Hepatocyte (in vitro differentiated cells): ENCODE results near the gene CCDC86. TPM values are rescaled to one million over a fixed set of nuclear protein-coding genes. Genes with fewer than 3 reads are reported as not detected.

Experiments used
- DNase-seq: peaks from one replicate; pipeline ENCODE4 v3.0.0-alpha.2; 2016; ENCODE audit warnings: low spot score
- H2AFZ ChIP-seq: fragments of 200-600 bp; sonication (generic); 2 replicates; pipeline ENCODE4 v1.6.0; 2016; ENCODE audit warnings: antibody characterized with exemption, mild to moderate bottlenecking
- H3K27ac ChIP-seq: fragments of 200-600 bp; sonication (generic); 2 replicates; pipeline ENCODE4 v1.5.1; 2016; ENCODE audit warnings: mild to moderate bottlenecking
- H3K27me3 ChIP-seq: fragments of 200-600 bp; sonication (generic); 2 replicates; pipeline ENCODE4 v1.6.1; 2016
- H3K36me3 ChIP-seq: fragments of 200-600 bp; sonication (generic); replicated peaks from 2 replicates; pipeline ENCODE4 v1.5.1; 2016; ENCODE audit warnings: low read depth; ENCODE audit not compliant: insufficient read depth
- H3K4me1 ChIP-seq: fragments of 200-600 bp; sonication (generic); 2 replicates; pipeline ENCODE4 v1.5.1; 2016; ENCODE audit warnings: mild to moderate bottlenecking, moderate library complexity; ENCODE audit not compliant: insufficient read depth
- H3K4me2 ChIP-seq: fragments of 200-600 bp; sonication (generic); 2 replicates; pipeline ENCODE4 v1.6.0; 2016
- H3K4me3 ChIP-seq: fragments of 200-600 bp; sonication (generic); 2 replicates; pipeline ENCODE4 v1.5.1; 2016; ENCODE audit warnings: mild to moderate bottlenecking
- H3K79me2 ChIP-seq: fragments of 200-600 bp; sonication (generic); 2 replicates; pipeline ENCODE4 v1.6.0; 2017; ENCODE audit warnings: mild to moderate bottlenecking
- H3K9me2 ChIP-seq: fragments of 200-600 bp; sonication (generic); replicated peaks from 2 replicates; pipeline ENCODE4 v1.6.0; 2017; ENCODE audit warnings: mild to moderate bottlenecking; ENCODE audit not compliant: insufficient read depth
- H3K9me3 ChIP-seq: fragments of 200-600 bp; sonication (generic); 2 replicates; pipeline ENCODE4 v1.5.1; 2016; ENCODE audit warnings: low read depth, mild to moderate bottlenecking
- H4K20me1 ChIP-seq: fragments of 200-600 bp; sonication (generic); 2 replicates; pipeline ENCODE4 v1.6.0; 2016; ENCODE audit warnings: mild to moderate bottlenecking; ENCODE audit not compliant: insufficient read depth, poor library complexity, severe bottlenecking
- EZH2 ChIP-seq: fragments of 200-600 bp; sonication (generic); IDR thresholded peaks from 2 replicates; pipeline ENCODE4 v1.6.1; 2016; ENCODE audit warnings: antibody characterized with exemption, mild to moderate bottlenecking, borderline replicate concordance
- EZH2phosphoT487 ChIP-seq: fragments of 200-600 bp; sonication (generic); IDR thresholded peaks from one replicate; pipeline ENCODE4 v1.6.1; 2018; ENCODE audit warnings: antibody characterized with exemption, mild to moderate bottlenecking, low read depth, moderate library complexity; ENCODE audit not compliant: unreplicated experiment, severe bottlenecking
- whole genome bisulfite sequencing: methylation state at CpG from one replicate; pipeline ENCODE4 v1.1.6; 2016; ENCODE audit warnings: low lambda C conversion rate; ENCODE audit errors: missing lambda C conversion rate; 5-methylcytosine and 5-hydroxymethylcytosine counted together
- polyA plus RNA-seq: library from polyadenylated mRNA; unstranded; fragments of >200 nt; fragmentation: Nextera tagmentation; extraction: Ambion mirVana; gene quantifications from 2 replicates; pipeline ENCODE4 v1.2.1, GENCODE V29; 2016
- total RNA-seq: library from RNA; depleted of rRNA; stranded (reverse); fragments of >200 nt; gene quantifications from 2 replicates; pipeline ENCODE4 v1.2.3, GENCODE V29; 2014
- TF ChIP-seq, protein P1 (sequence below): fragments of 200-600 bp; sonication (generic); IDR thresholded peaks from 2 replicates; pipeline ENCODE4 v1.5.1; 2016; ENCODE audit warnings: antibody characterized with exemption, mild to moderate bottlenecking; ENCODE audit not compliant: poor library complexity

CCDC86 gene
- total and polyA plus RNA-seq, 2 experiments from 2014 or later: 9.1 to 25.3 TPM

DNA sequence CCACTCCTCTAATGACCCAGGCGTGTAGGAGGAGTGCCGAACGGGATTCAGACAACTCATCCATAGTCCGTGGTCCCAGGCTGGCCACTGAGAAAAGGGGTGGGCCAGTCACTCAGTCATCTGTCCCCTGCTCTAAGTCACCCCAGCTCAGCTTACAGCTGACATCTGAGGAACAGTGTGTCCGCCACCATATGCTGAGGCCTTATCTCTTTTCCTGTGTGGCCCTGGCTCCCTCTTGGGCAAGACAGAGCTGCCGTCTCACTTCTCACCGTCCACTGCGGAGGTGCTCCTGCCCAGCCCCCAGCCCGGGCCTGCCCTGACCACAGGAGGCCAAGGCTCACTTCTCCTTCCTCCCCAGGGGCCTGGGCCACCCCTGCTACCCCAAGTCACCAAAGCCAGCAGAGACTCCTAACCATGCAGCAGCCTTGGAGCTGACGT, 6.8 kb downstream of the CCDC86 start:
- no peak overlapping the region for H3K4me3 ChIP-seq
- no peaks in the 10 kb centered on the region for H3K9me2 ChIP-seq
- WGBS: 93% methylated on average over 10 of the region's 10 CpGs
- no peak overlapping the region for H3K4me2 ChIP-seq
- H3K27ac ChIP-seq: no peak overlapping the region
- H3K79me2 ChIP-seq: peaks cover 21% of the 10 kb centered on the region
- H3K9me3 ChIP-seq: no peaks in the 10 kb centered on the region
- no peak for DNase-seq
- H3K4me1 ChIP-seq: peaks cover 17% of the 10 kb centered on the region
- H2AFZ ChIP-seq: no peak overlapping the region
- no peak for TF ChIP-seq EZH2phosphoT487
- no peak for TF ChIP-seq EZH2
- TF ChIP-seq, protein P1, sequence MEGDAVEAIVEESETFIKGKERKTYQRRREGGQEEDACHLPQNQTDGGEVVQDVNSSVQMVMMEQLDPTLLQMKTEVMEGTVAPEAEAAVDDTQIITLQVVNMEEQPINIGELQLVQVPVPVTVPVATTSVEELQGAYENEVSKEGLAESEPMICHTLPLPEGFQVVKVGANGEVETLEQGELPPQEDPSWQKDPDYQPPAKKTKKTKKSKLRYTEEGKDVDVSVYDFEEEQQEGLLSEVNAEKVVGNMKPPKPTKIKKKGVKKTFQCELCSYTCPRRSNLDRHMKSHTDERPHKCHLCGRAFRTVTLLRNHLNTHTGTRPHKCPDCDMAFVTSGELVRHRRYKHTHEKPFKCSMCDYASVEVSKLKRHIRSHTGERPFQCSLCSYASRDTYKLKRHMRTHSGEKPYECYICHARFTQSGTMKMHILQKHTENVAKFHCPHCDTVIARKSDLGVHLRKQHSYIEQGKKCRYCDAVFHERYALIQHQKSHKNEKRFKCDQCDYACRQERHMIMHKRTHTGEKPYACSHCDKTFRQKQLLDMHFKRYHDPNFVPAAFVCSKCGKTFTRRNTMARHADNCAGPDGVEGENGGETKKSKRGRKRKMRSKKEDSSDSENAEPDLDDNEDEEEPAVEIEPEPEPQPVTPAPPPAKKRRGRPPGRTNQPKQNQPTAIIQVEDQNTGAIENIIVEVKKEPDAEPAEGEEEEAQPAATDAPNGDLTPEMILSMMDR: no peak
- H3K36me3 ChIP-seq: no peaks in the 10 kb centered on the region
- H3K27me3 ChIP-seq: no peaks in the 10 kb centered on the region
- H4K20me1 ChIP-seq: no peaks in the 10 kb centered on the region

DNA sequence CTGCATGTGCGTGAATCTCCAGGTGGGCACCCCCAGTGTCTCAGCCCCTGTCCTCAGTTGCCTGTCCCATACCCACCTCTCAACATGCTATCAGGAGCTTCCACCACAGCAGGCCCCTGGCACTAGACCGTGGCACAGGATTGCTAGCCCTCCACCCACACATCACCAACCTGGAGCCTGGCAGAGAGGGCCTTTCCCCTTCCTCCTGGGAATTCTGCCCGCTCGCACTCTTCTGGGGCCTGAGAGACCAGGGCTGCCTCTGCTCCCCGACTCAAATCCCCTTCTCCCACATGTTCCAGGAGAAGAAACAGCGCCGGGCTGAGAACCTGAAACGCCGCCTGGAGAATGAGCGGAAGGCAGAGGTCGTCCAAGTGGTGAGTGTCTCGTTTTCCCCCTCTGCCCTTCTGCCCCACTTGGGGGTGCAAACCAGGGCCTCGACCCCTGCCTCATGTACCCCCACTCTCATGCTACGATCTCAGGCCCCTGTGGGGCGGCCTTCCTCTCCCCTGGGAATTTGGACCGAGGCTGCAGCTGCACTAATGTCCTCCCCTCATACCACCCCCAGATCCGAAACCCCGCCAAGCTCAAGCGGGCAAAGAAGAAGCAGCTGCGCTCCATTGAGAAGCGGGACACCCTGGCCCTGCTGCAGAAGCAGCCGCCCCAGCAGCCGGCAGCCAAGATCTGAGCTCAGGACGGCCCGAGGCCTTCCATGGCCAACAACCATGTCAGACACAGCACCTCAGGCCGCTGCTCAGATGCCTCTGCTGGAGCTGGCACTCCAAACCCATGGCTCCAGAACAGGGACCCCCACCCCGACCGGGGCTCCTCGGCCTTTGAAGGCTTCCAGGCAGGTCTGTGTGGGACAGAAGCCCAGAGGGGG, 8.0 kb downstream of the CCDC86 start:
- 96% methylated on average over 29 of the region's 29 CpGs for WGBS
- H3K9me3 ChIP-seq: no peaks in the 10 kb centered on the region

DNA sequence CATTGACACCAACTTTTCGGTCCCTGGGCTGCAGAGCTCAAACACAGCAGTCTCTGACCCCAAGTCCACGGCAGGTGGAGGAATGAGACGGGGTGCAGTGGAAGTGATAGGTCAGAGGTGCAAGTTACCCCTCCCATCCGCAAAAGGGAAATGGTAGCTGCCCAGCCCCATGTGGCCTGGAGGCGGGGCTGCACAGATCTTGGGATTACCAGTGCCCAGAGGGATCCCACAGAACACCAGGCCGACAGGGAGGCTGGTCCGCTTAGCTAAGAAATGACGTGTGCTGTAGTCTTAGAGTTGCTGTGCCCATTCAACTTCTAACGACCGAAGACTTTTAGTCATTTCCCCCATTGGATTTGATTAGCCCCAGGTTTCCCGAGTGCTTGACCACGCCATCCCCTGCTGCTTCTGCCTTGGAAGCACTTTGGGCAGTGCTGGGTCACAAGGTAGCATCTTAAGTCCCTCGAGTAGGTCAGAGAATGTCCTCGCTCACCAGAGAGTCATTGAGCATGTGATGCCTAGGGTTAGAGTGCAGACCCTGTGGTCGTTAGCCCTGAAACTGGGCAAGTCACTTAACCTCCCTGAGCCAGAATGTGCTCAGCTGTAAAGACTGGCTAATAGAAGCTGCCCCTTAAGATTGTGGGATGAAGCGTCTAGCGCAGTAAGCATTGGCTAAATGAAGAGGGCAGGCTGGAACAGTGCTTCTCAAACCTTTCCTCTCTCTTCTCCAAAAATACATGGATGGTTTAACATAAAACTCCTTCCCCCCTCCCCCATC, 9.6 kb downstream of the CCDC86 start:
- no peak for TF ChIP-seq EZH2
- TF ChIP-seq, protein P1: no peak
- TF ChIP-seq EZH2phosphoT487: no peak
- H3K9me3 ChIP-seq: no peaks in the 10 kb centered on the region
- H3K4me3 ChIP-seq: no peak overlapping the region
- H3K27me3 ChIP-seq: no peaks in the 10 kb centered on the region
- H3K36me3 ChIP-seq: no peaks in the 10 kb centered on the region
- H3K4me2 ChIP-seq: peak overlapping the region; percentile 71
- peak overlapping the region; percentile 89 for H3K27ac ChIP-seq
- DNase-seq: no peak
- H3K4me1 ChIP-seq: peaks cover 3% of the 10 kb centered on the region
- H3K9me2 ChIP-seq: no peaks in the 10 kb centered on the region
- 95% methylated on average over 17 of the region's 17 CpGs for WGBS
- peaks cover 6% of the 10 kb centered on the region for H3K79me2 ChIP-seq
- no peak overlapping the region for H2AFZ ChIP-seq
- H4K20me1 ChIP-seq: no peaks in the 10 kb centered on the region

More for the DNA sequence above, 8.0 kb downstream of the CCDC86 start:
- Histone ChIP-seq H3K36me3 (no peaks in the 10 kb centered on the region), H3K27me3 (no peaks in the 10 kb centered on the region), H3K4me3 (no peak overlapping the region), H2AFZ (no peak overlapping the region), H3K4me2 (no peak overlapping the region), H3K27ac (no peak overlapping the region), H4K20me1 (no peaks in the 10 kb centered on the region), H3K4me1 (peaks cover 8% of the 10 kb centered on the region), H3K79me2 (peaks cover 18% of the 10 kb centered on the region), H3K9me2 (no peaks in the 10 kb centered on the region)
- DNase-seq: no peak
- TF ChIP-seq, protein P1: no peak
- TF ChIP-seq EZH2: no peak
- TF ChIP-seq EZH2phosphoT487: no peak
